Kidney glomerular epithelial cell (primary cell): ENCODE results near the gene NCAPH2.

Experiments
- DNase-seq: peaks from one replicate; lab custom pipeline; 2025; lab: John Stamatoyannopoulos, UW

The NCAPH2 gene

DNA sequence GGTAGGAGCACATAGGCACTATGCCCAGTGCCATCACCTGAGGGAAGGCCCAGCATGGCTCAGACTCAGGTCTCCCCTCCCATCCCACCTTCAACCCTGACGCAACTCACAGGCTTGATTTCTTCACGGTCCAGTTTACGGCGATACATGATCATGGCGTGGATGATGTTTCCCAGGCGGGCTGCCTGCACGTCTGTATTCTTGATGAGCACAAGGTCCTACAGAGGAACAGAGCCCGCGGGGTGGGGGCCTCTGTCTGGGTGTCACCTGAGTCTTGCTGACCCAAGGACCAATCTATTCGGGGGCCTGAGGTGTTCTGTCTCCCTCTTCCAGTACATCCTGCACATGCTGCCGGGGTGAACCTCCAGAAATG is 66.3 kb downstream of the NCAPH2 start:
- no peak for DNase-seq
